Measurements from ENCODE around the gene AFF2.

GRCh38 chrX:148632444-148632843 is 132.0 kb downstream of the AFF2 start:
- TF ChIP-seq POLR2A (IDR thresholded peaks at IDR 0.05) (no peak), CTCF (IDR thresholded peaks at IDR 0.05) (no peak)
